ENCODE measurements around the gene CD151. TPM values are rescaled to one million over a fixed set of nuclear protein-coding genes. Genes with fewer than 3 reads are reported as not detected.

CD151 gene
- total RNA-seq, 2 experiments from 2014 or later = 28.0 to 28.6 TPM

DNA sequence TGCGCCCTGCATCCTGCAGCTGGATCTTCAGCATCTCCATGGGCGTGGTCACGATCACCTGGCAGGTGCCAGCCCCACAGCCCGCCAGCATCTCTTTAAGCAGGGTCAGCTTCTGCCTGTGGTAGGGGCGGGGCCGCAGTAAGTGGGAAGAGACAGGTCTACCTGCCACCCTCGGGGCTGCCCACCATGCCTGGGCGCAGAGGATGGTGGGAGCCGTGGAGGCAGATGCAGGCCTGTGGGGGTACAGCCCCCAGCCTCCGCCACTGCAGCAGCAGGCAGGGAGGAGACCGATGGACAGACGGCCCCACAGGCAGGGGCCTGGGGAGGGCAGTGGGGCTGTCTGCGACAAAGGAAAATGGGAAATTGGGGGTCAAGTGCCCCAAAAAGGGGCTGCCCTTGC lies 39.9 kb upstream of the CD151 start:
- ChIA-PET CTCF (no interaction called here), POLR2A (interaction anchor here (1.1 kb wide), 1 partner anchor 26 kb away, joined by 3 read pairs; the partner anchor contains the start of gene PNPLA2)
- H3K36me3 Mint-ChIP-seq (ENCODE audit: low read depth) = peaks cover 11% of the 10 kb centered on the region
- no peaks in the 10 kb centered on the region for H3K27me3 Mint-ChIP-seq
- H3K4me1 Mint-ChIP-seq = peaks cover 41% of the 10 kb centered on the region
- H3K9me3 Mint-ChIP-seq = no peaks in the 10 kb centered on the region
- no peak overlapping the region for H3K27ac Mint-ChIP-seq
- DNase-seq = no peak
- no peak overlapping the region for H3K4me3 Mint-ChIP-seq

DNA sequence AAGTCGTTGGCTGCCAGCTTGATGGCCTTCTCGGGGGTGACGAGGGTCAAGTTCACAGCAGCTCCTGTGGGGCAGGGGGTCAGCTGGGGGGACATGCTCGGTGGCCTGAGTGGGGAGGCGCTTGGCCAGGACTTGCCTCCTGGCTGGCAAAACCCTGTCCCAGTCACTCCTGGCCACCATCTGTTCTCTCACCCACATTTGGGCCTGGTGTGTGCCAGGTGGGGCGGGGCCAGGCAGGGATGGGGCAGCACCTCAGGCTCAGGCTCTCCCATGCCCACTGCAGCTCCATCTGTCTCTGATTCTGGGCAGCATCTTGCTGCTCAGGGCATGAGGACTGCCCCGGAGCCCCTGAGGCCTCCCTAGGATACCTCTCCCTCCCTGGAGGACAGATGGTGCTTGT lies 39.2 kb upstream of the CD151 start:
- Mint-ChIP-seq H3K4me1 (peaks cover 42% of the 10 kb centered on the region), H3K27me3 (no peaks in the 10 kb centered on the region), H3K27ac (no peak overlapping the region), H3K9me3 (no peaks in the 10 kb centered on the region), H3K36me3 (ENCODE audit: low read depth) (peaks cover 11% of the 10 kb centered on the region), H3K4me3 (peak overlapping the region; percentile 54)
- ChIA-PET POLR2A (interaction anchor here (0.7 to 1.1 kb wide), 4 partner anchors 11 to 26 kb away, joined by 3 read pairs; partner anchors contain the start of genes PIDD1 and PNPLA2), CTCF (no interaction called here)
- no peak for DNase-seq

DNA sequence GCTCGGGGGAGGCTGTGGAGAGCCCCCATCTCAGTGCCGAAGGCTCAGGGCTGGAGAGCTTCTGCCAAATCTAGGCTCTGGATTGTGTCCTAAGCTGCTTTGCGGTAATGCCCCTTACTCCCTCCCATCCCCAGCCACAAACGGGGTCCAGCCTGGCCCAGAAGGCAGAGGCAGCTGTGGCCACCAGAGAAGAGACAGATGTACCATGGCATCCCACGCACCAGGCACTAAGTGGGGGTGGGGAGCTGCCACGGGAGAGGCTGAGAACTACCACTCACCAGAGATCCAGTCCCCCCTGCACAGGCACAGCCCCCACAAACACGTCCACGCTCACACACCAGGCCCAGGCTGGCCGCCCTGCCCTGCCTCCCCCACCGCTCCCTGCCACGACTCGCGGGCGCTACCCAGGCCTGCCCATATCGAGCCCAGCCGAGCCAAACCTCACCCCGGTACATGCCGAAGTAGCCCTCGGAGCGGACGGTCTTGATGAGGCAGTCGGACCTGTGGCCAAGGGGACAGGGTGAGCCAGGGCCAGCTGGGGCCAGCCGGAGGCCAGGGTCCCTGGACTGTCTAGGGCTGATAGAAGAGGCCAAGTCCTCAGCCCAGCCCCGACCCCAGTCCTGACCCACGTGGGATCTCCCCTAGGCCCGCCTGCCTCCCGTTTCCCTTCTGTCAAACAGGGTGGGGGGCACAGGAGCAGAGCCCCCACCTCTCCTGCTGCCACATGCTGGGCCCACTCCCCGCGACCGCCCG lies 38.6 kb upstream of the CD151 start:
- ChIA-PET POLR2A (interaction anchor here (0.7 to 3.9 kb wide), 5 partner anchors 11 to 25 kb away, joined by 3 to 23 read pairs (median 3); partner anchors contain the start of genes PIDD1, PNPLA2 and RPLP2), CTCF (no interaction called here)
- H3K27me3 Mint-ChIP-seq = no peaks in the 10 kb centered on the region
- H3K36me3 Mint-ChIP-seq (ENCODE audit: low read depth) = peaks cover 14% of the 10 kb centered on the region
- DNase-seq = no peak
- H3K9me3 Mint-ChIP-seq = no peaks in the 10 kb centered on the region
- peak overlapping the region; percentile 54 for H3K4me3 Mint-ChIP-seq
- peaks cover 40% of the 10 kb centered on the region for H3K4me1 Mint-ChIP-seq
- H3K27ac Mint-ChIP-seq = no peak overlapping the region

- Mint-ChIP-seq H3K4me1 (peaks cover 35% of the 10 kb centered on the region), H3K27me3 (no peaks in the 10 kb centered on the region), H3K4me3 (peak overlapping the region; percentile 93), H3K36me3 (ENCODE audit: low read depth) (peaks cover 14% of the 10 kb centered on the region), H3K9me3 (no peaks in the 10 kb centered on the region), H3K27ac (peak overlapping the region; percentile 16)
- POLR2A ChIA-PET = interaction anchor here (0.6 to 3.9 kb wide), 6 partner anchors 9 to 219 kb away, joined by 3 to 35 read pairs (median 12); partner anchors contain the start of genes GATD1, PHRF1, PIDD1 and RPLP2
- CTCF ChIA-PET = no interaction called here
- DNase-seq = no peak
Measured at GRCh38 chr11:794766-795633, 37.8 kb upstream of the CD151 start.

- no peaks in the 10 kb centered on the region for H3K27me3 Mint-ChIP-seq
- H3K4me1 Mint-ChIP-seq = peaks cover 30% of the 10 kb centered on the region
- H3K27ac Mint-ChIP-seq = peak overlapping the region; percentile 89
- H3K36me3 Mint-ChIP-seq (ENCODE audit: low read depth) = peaks cover 17% of the 10 kb centered on the region
- no peaks in the 10 kb centered on the region for H3K9me3 Mint-ChIP-seq
- ChIA-PET POLR2A (interaction anchor here (0.6 to 3.9 kb wide), 11 partner anchors 8 to 220 kb away, joined by 3 to 35 read pairs (median 4); partner anchors contain the start of genes GATD1, PHRF1, PIDD1 and PNPLA2), CTCF (no interaction called here)
- peak; percentile 87 for DNase-seq
- peak overlapping the region; percentile 93 for H3K4me3 Mint-ChIP-seq
Measured at GRCh38 chr11:795634-796564, 36.9 kb upstream of the CD151 start.

DNA sequence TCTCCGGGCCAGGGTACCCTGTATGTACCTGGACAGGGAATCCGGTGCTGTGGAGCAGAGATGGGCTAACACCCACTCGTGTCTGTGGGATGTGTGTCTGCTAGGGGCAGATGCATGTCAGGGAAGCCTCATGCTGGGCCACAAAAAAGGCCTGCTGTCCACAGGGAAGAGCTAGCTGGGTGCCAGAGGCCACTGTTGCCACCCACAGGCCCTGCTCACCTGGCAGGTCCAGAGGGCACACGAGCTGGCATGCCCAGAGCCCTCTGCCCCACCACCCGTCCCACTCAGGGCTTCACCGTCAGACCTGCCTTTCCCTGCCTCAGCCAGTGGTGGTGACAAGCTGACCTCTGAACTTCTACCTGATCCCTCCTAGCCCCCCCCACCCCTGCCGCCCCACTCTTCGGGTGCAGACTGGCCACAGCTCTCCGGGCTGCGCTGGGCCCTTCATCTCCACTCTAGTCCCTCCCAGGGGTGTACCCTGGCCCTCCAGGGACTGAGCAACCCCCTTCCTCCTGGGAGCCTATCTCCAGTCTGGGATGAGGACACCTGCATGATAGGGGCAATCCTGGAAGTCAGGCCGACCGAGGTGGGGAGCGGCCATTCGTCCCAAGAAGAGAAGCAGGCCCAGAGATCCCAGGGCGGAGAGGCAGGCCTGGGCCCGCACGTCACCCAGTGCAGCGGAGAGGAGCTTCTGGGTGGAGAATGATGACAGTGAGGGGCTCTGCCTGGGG lies 36.0 kb upstream of the CD151 start:
- peak overlapping the region; percentile 93 for H3K4me3 Mint-ChIP-seq

DNA sequence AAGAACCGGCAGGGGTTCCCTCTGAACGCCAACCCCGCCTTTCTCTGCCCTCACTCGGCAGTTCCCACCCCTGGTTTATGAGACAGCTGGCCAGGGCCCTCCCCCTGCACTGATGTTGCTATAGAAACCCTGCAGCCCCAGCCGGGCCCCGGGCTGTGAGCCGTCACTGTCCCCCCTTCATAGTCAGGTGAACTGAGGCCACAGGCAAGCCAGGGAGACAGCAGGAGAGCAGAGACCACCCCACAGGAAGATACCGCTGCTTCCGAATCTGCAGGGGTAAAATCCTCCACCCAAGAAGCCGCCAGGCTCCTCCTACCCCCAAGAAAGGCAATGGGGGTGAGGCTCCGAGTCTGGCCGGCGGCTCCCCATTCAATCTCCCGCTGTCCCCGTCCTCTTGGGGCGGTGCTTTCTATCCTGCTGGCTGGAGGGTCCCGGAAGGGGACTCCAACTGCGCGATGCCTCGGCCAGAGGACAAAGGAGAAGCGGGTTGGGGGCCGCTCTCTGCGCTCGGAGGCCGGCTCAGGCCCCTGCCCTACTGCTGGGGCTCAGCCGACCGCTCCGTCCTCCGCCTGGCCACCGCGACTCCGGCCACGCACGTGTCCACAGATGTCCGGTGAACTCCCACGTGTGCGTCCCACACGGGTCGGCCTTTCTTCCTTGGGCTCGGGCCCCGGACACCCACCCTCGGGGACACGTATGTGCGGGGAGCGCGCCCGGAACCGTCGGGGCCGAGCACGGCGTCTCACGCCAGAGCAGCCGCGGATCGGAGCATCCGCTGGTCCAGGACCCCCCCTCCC lies 35.3 kb upstream of the CD151 start:
- Mint-ChIP-seq H3K9me3 (no peaks in the 10 kb centered on the region), H3K36me3 (ENCODE audit: low read depth) (peaks cover 22% of the 10 kb centered on the region), H3K4me3 (peak overlapping the region; percentile 93), H3K27me3 (no peaks in the 10 kb centered on the region), H3K27ac (peak overlapping the region; percentile 89), H3K4me1 (peaks cover 33% of the 10 kb centered on the region)
- DNase-seq = peak; percentile 76
- CTCF ChIA-PET = interaction anchor here (1.4 kb wide), 1 partner anchor 33 kb away, joined by 3 read pairs; no protein-coding TSS in a partner anchor
- POLR2A ChIA-PET = interaction anchor here (0.8 to 3.9 kb wide), 6 partner anchors 8 to 22 kb away, joined by 3 to 35 read pairs (median 16); partner anchors contain the start of genes GATD1, PIDD1, PNPLA2 and RPLP2

More for the DNA sequence above, 36.0 kb upstream of the CD151 start:
- no peaks in the 10 kb centered on the region for H3K27me3 Mint-ChIP-seq
- DNase-seq = no peak
- POLR2A ChIA-PET = interaction anchor here (0.8 to 3.9 kb wide), 10 partner anchors 9 to 221 kb away, joined by 3 to 35 read pairs (median 4); partner anchors contain the start of genes GATD1, PHRF1, PIDD1 and PNPLA2
- no peaks in the 10 kb centered on the region for H3K9me3 Mint-ChIP-seq
- CTCF ChIA-PET = no interaction called here
- H3K4me1 Mint-ChIP-seq = peaks cover 32% of the 10 kb centered on the region
- H3K36me3 Mint-ChIP-seq (ENCODE audit: low read depth) = peaks cover 19% of the 10 kb centered on the region
- peak overlapping the region; percentile 89 for H3K27ac Mint-ChIP-seq

DNA sequence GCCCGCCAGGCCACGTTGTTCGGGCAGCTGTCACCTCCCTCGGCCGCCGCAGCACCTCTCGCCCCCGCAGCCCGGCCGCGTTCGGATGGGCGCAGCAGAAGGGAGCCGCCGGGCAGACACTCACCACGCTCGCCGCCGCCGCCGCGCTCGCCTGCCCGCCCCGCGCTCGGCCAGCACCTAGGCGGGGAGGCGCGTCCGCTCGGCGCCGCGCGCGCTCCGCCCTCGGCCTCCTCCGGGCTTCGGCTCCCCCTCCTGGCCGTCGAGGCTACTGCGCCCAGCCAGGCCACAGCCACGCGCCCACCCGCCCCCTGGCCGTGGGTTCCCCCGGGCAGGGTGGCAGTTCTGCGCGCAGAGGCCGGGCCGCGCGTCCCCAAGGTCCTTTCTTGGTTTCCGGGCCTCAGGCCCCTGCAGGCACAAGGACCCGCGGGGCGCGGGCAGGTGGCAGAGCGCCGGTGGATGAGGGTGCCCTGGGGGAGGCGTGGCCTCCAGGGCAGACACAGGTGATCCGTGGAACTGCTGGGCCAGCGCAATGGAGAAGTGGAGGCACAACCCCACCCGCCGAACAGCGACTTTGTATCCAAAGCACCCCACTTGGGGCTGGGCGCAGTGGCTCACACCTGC lies 34.5 kb upstream of the CD151 start, which contains the start of gene SLC25A22:
TSS of gene SLC25A22 (minus strand) at position 189 of the 621 bp plus-strand sequence. CDS start 3,275 bp downstream, outside the sequence.
- Mint-ChIP-seq H3K4me3 (peak within 1 kb of the TSS; percentile 93), H3K4me1 (peaks cover 37% of the 10 kb centered on the region), H3K27ac (peak within 1 kb of the TSS; percentile 89), H3K36me3 (ENCODE audit: low read depth) (peaks cover 23% of the 10 kb centered on the region), H3K9me3 (no peaks in the 10 kb centered on the region), H3K27me3 (no peaks in the 10 kb centered on the region)
- POLR2A ChIA-PET = interaction anchor here (0.7 to 3.9 kb wide), 2 partner anchors 11 kb away, joined by 3 to 23 read pairs; partner anchors contain the start of gene RPLP2
- DNase-seq = peak; percentile 87
- CTCF ChIA-PET = interaction anchor here (0.8 to 1.4 kb wide), 2 partner anchors 11 to 32 kb away, joined by 3 read pairs; no protein-coding TSS in a partner anchor

DNA sequence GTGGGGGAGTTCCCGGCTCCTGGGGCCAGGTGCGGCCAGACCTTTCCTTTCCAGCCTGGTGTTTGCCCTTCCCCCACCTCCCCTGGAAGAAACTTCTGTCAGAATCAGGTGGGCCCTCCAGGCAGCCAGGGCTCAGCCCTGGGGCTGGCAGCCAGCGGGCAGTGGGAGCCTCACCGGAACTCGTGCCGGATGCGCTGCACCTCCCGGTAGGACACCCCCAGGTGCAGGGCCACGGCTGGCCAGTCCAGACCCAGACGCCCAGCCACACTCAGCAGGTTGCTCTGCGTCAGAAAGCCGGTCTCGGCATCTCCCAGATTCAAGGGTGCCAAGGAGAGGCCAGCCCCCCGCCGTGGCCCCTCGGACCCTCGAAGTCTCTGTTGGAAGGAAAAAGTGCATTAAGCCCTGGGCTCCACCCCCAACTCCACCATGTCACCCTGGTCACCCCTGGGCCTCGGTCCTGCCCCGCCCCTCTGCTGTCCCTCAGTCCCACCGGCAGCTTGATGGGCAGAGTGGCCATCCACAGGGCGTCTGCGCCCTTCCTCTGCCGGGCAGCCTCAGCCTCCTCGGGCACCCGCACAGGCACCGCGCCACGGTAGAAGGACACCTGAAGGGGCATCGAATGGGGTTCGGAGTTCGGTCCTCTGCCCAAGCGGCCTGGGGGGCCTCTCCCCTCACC lies 33.0 kb upstream of the CD151 start:
- Mint-ChIP-seq H3K4me1 (peaks cover 40% of the 10 kb centered on the region), H3K9me3 (no peaks in the 10 kb centered on the region), H3K27me3 (no peaks in the 10 kb centered on the region), H3K4me3 (no peak overlapping the region), H3K27ac (no peak overlapping the region), H3K36me3 (ENCODE audit: low read depth) (peaks cover 21% of the 10 kb centered on the region)
- no peak for DNase-seq
- ChIA-PET CTCF (no interaction called here), POLR2A (no interaction called here)

DNA sequence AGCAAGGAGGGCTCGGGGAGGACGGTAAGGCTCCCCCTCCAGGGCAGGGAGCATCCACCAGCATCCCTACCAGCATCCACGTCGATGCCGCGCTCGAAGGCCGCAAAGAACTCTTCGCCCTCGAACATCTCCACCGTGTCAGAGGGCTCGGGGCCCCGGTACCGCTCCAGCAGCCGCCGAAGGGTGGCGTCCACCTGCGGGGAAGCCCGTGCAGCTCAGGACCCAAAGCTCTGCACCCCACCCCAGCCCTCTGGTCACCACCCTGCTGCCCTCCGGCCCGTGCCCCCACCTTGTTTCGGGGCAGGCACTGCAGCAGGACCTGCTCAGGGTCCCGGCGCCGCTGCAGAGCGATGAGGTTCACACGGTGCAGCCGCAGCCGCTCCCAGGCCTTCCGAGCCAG lies 32.3 kb upstream of the CD151 start:
- POLR2A ChIA-PET = no interaction called here
- H3K36me3 Mint-ChIP-seq (ENCODE audit: low read depth) = peaks cover 21% of the 10 kb centered on the region
- no peaks in the 10 kb centered on the region for H3K9me3 Mint-ChIP-seq
- H3K4me1 Mint-ChIP-seq = peaks cover 36% of the 10 kb centered on the region
- H3K27me3 Mint-ChIP-seq = no peaks in the 10 kb centered on the region
- CTCF ChIA-PET = no interaction called here
- no peak overlapping the region for H3K4me3 Mint-ChIP-seq
- H3K27ac Mint-ChIP-seq = no peak overlapping the region
- no peak for DNase-seq
